Spleen (tissue), 11 donors: ENCODE measurements around the gene OSMR. TPM values are rescaled to one million over a fixed set of nuclear protein-coding genes. Genes with fewer than 3 reads are reported as not detected.

Experiments used
- DNase-seq: peaks from one replicate; pipeline ENCODE4 v3.0.0-alpha.2; 2020
- H3K27ac ChIP-seq, 8 donors: fragments of 200-600 bp; sonication (generic) in 7 of 8; 1 replicate in 4 of 8; 2 replicates in 4 of 8; pipeline versions ENCODE4 v1.5.0 to v1.8.0; 2016 to 2021; ENCODE audit warnings: inconsistent platforms in 4 of 8, mild to moderate bottlenecking in 4 of 8, moderate library complexity in 1 of 8
- H3K27me3 ChIP-seq, 7 donors: fragments of 200-600 bp; sonication (generic) in 6 of 7; replicated peaks in 1 of 7; 1 replicate in 4 of 7; 2 replicates in 3 of 7; pipeline versions ENCODE4 v1.5.0 to v1.8.0; 2016 to 2021; ENCODE audit warnings: inconsistent platforms in 3 of 7, mild to moderate bottlenecking in 1 of 7
- H3K36me3 ChIP-seq, 6 donors: fragments of 200-600 bp; sonication (generic) in 5 of 6; 1 replicate in 4 of 6; 2 replicates in 2 of 6; pipeline versions ENCODE4 v1.5.0 to v1.8.0; 2016 to 2021; ENCODE audit warnings: inconsistent platforms in 2 of 6
- H3K4me1 ChIP-seq, 6 donors: fragments of 200-600 bp; sonication (generic) in 5 of 6; 1 replicate in 3 of 6; 2 replicates in 3 of 6; pipeline versions ENCODE4 v1.5.0 to v1.8.0; 2016 to 2021; ENCODE audit warnings: inconsistent platforms in 3 of 6
- H3K4me3 ChIP-seq, 8 donors: fragments of 200-600 bp; sonication (generic) in 7 of 8; 1 replicate in 4 of 8; 2 replicates in 4 of 8; pipeline versions ENCODE4 v1.5.0 to v1.8.0; 2016 to 2021; ENCODE audit warnings: inconsistent platforms in 4 of 8, mild to moderate bottlenecking in 4 of 8, moderate library complexity in 2 of 8
- H3K9me3 ChIP-seq, 8 donors: fragments of 200-600 bp; sonication (generic) in 7 of 8; 1 replicate in 4 of 8; 2 replicates in 4 of 8; pipeline versions ENCODE4 v1.5.0 to v1.8.0; 2016 to 2021; ENCODE audit warnings: inconsistent platforms in 4 of 8
- POLR2A ChIP-seq, 3 donors: fragments of 450-650 bp; IDR thresholded peaks; one replicate each; pipeline ENCODE4 v1.5.1; 2017; ENCODE audit warnings: antibody characterized with exemption in 3 of 3, mild to moderate bottlenecking in 1 of 3
- POLR2AphosphoS5 ChIP-seq, 3 donors: sonication (generic); formaldehyde crosslinking; IDR thresholded peaks; one replicate each; pipeline ENCODE4 v1.5.1; 2017; ENCODE audit warnings: antibody characterized with exemption in 3 of 3
- WGBS, 5 donors: extraction: QIAGEN DNeasy Blood & Tissue Kit in 3 of 5; methylation state at CpG; one replicate each; pipeline versions ENCODE4 v1.1.5 to v1.1.7; 2013 to 2018; 5-methylcytosine and 5-hydroxymethylcytosine counted together
- intact Hi-C: fragments of 100-400 bp; cut with DNase I; formaldehyde crosslinking; loops from one replicate; pipeline ENCODE4 v1.15.0; 2023; ENCODE audit warnings: low total_unique reads
- polyA plus RNA-seq, 3 donors: library from polyadenylated mRNA; stranded (reverse); fragments of 200-250 nt; gene quantifications; one replicate each; pipeline ENCODE4 v1.2.1, GENCODE V29; 2013
- total RNA-seq, 7 donors: library from RNA; depleted of rRNA in 3 of 7; stranded (reverse); fragments of >200 nt in 3 of 7; fragmentation: NEBNext Ultra II Directional in 4 of 7; extraction: Animal tissue kit (Norgen Biotek cat#: 25700) in 4 of 7; gene quantifications; one replicate each; pipeline versions ENCODE4 v1.1.0 to v1.2.1, GENCODE V29; 2016 to 2021
- TF ChIP-seq, protein P1 (sequence below), 11 experiments: fragments of 200-600 bp in 7 of 11; fragments of 450-650 bp in 4 of 11; sonication (generic) in 4 of 11; IDR thresholded peaks in 8 of 11; conservative IDR thresholded peaks in 3 of 11; 1 replicate in 7 of 11; 2 replicates in 4 of 11; pipeline versions ENCODE4 v1.4.0 to v1.8.0; 2016 to 2021; ENCODE audit warnings: antibody characterized with exemption in 11 of 11, inconsistent platforms in 4 of 11, mild to moderate bottlenecking in 1 of 11
- donor health status: healthy with polysubstance abuse.
- donor health status: DM: no; HTN: no; CAD: no; lungs with moderate emphysema.
- donor health status: DM: no; HTN: no; CAD: no.
- donor health status: Bipolar disorder and iron deficiency.
- donor health status: healthy.
- donor health status: DM: no; HTN: no; CAD: no.
- donor health status: DM: yes; HTN: yes; CAD: no.

The OSMR gene
- total and polyA plus RNA-seq, 10 donors, result 2.5 to 74.6 (median 67.9) TPM

GRCh38 chr5:38871058-38871605, 25.3 kb downstream of the OSMR start:
- WGBS, 5 donors, result 25 to 38% (median 35%) methylated on average over 2 of the region's 2 CpGs
- H3K36me3 ChIP-seq, result no peaks in the 10 kb centered on the region
- no peak overlapping the region for H3K27ac ChIP-seq
- peaks cover 0 to 2% (median 0%) of the 10 kb centered on the region in 8 donors for H3K9me3 ChIP-seq
- DNase-seq, result no peak
- H3K4me1 ChIP-seq, result peaks cover 0 to 47% (median 11%) of the 10 kb centered on the region in 6 donors
- no peak overlapping the region for H3K4me3 ChIP-seq
- TF ChIP-seq, protein P1, sequence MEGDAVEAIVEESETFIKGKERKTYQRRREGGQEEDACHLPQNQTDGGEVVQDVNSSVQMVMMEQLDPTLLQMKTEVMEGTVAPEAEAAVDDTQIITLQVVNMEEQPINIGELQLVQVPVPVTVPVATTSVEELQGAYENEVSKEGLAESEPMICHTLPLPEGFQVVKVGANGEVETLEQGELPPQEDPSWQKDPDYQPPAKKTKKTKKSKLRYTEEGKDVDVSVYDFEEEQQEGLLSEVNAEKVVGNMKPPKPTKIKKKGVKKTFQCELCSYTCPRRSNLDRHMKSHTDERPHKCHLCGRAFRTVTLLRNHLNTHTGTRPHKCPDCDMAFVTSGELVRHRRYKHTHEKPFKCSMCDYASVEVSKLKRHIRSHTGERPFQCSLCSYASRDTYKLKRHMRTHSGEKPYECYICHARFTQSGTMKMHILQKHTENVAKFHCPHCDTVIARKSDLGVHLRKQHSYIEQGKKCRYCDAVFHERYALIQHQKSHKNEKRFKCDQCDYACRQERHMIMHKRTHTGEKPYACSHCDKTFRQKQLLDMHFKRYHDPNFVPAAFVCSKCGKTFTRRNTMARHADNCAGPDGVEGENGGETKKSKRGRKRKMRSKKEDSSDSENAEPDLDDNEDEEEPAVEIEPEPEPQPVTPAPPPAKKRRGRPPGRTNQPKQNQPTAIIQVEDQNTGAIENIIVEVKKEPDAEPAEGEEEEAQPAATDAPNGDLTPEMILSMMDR (IDR thresholded peaks at IDR 0.05 in 8 of 11, conservative IDR thresholded peaks at IDR 0.05 in 3 of 11), result no peak
- TF ChIP-seq POLR2A (IDR thresholded peaks at IDR 0.05), result no peak
- no peak for TF ChIP-seq POLR2AphosphoS5 (IDR thresholded peaks at IDR 0.05)
- H3K27me3 ChIP-seq, result peaks cover 0 to 12% (median 0%) of the 10 kb centered on the region in 7 donors
- intact Hi-C loops, result no loop called here

DNA sequence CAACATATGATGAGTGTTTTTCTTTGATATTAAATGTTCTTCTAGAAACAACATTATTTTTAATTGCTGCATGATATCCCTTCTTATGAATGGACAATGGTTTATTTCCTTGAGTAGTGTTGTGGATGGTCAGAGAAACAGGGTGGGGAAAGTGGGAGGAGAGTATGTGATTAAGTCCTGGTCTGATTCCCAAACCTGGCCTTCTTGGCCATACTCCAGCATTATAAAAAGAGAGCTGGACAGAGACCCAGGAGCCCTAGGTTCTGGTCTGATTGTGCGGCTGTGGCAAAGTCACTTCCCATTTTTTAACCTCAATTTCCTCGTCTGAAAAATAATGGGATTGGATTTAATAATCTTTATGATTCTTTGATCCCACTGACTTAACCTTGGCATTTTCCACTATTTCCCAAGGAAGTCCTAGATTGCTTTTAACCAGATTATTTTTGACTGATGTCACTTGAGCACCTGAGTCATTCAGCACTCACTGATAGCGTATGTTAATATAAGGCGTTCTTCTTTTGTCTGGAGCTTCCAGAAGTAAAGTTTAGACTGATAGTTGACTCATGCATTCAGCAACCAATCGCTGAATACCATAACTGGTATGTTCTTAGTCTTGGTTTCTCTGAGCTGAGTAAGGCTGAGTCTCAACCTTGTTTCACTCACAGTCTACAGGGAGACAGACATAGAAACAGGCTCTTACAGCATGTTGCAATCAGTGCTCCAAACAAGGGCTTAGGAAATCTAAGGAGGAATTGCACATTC, 26.2 kb downstream of the OSMR start:
- no peak overlapping the region for H3K27ac ChIP-seq
- H3K36me3 ChIP-seq, result peaks cover 0 to 4% (median 0%) of the 10 kb centered on the region in 6 donors
- TF ChIP-seq POLR2AphosphoS5 (IDR thresholded peaks at IDR 0.05), result no peak
- TF ChIP-seq POLR2A (IDR thresholded peaks at IDR 0.05), result no peak
- TF ChIP-seq, protein P1 (IDR thresholded peaks at IDR 0.05 in 8 of 11, conservative IDR thresholded peaks at IDR 0.05 in 3 of 11), result no peak
- no peak overlapping the region for H3K4me3 ChIP-seq
- WGBS, 5 donors, result 38 to 54% (median 43%) methylated on average over 5 of the region's 5 CpGs
- H3K27me3 ChIP-seq, result peaks cover 0 to 12% (median 0%) of the 10 kb centered on the region in 7 donors
- intact Hi-C loops, result no loop called here
- no peaks in the 10 kb centered on the region for H3K9me3 ChIP-seq
- H3K4me1 ChIP-seq, result peaks cover 0 to 39% (median 11%) of the 10 kb centered on the region in 6 donors
- DNase-seq, result no peak

- Histone ChIP-seq H3K36me3 (peaks cover 0 to 13% (median under 1%) of the 10 kb centered on the region in 6 donors), H3K4me3 (no peak overlapping the region), H3K9me3 (no peaks in the 10 kb centered on the region), H3K27ac (no peak overlapping the region), H3K4me1 (peaks cover 0 to 38% (median 11%) of the 10 kb centered on the region in 6 donors), H3K27me3 (peaks cover 0 to 12% (median 0%) of the 10 kb centered on the region in 7 donors)
- 91 to 98% (median 95%) methylated on average over 1 of the region's 1 CpG for WGBS, 5 donors
- TF ChIP-seq POLR2A (IDR thresholded peaks at IDR 0.05) (no peak), POLR2AphosphoS5 (IDR thresholded peaks at IDR 0.05) (no peak)
- TF ChIP-seq, protein P1 (IDR thresholded peaks at IDR 0.05 in 8 of 11, conservative IDR thresholded peaks at IDR 0.05 in 3 of 11), result no peak
- intact Hi-C loops, result no loop called here
- DNase-seq, result no peak
Measured at GRCh38 chr5:38872826-38873225, 27.0 kb downstream of the OSMR start.

DNA sequence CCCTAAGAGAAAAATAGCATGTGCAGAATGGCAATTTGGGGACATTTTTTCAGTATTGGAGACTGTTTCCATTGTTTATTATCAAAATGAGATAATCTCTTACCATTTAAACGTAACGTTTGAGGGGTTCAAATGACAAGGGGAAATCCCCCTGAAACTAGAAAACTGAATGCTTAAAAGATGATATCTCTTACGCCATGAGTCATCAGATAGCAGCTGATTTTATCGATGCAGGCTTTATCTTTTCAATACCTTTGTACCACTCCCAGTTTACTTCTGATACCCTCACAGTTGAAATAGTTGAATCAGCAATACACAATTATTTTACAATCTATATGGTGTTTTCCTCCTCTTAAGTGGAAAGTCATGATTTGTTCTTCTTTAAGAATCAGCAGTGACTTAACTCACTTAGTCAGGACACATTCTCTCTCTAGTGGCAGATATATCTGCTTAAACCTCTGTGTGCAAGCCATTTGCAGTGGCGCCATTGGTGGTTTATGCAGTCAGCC, 29.2 kb downstream of the OSMR start:
- Histone ChIP-seq H3K4me3 (no peak overlapping the region), H3K4me1 (peaks cover 0 to 30% (median 12%) of the 10 kb centered on the region in 6 donors), H3K9me3 (no peaks in the 10 kb centered on the region), H3K27ac (no peak overlapping the region), H3K36me3 (peaks cover 0 to 19% (median 3%) of the 10 kb centered on the region in 6 donors), H3K27me3 (peaks cover 0 to 12% (median 0%) of the 10 kb centered on the region in 7 donors)
- DNase-seq, result no peak
- 81 to 87% (median 82%) methylated on average over 5 of the region's 5 CpGs for WGBS, 5 donors
- intact Hi-C loops, result no loop called here
- TF ChIP-seq POLR2A (IDR thresholded peaks at IDR 0.05) (no peak), POLR2AphosphoS5 (IDR thresholded peaks at IDR 0.05) (no peak)
- TF ChIP-seq, protein P1 (IDR thresholded peaks at IDR 0.05 in 8 of 11, conservative IDR thresholded peaks at IDR 0.05 in 3 of 11), result no peak
